Heart left ventricle (tissue), 16 donors: ENCODE measurements around the gene GAS2L2. TPM values are rescaled to one million over a fixed set of nuclear protein-coding genes. Genes with fewer than 3 reads are reported as not detected.

Experiments
- ATAC-seq, 4 donors: fragments of 200-7000 bp; cut with Tn5 transposase; one replicate each; pipeline ENCODE4 v1.9.1; 2020 to 2022; ENCODE audit warnings: moderate library complexity in 4 of 4, mild to moderate bottlenecking in 3 of 4, moderate number of reproducible peaks in 1 of 4
- DNase-seq, 5 donors: peaks; one replicate each; pipeline ENCODE4 v3.0.0-alpha.2; 2020
- H3K27ac ChIP-seq, 12 donors: fragments of 200-600 bp; sonication (generic) in 4 of 12; one replicate each; pipeline versions ENCODE4 v1.5.0 to v1.8.0; 2016 to 2022; ENCODE audit warnings: mild to moderate bottlenecking in 2 of 12
- H3K27me3 ChIP-seq, 9 donors: fragments of 200-600 bp; sonication (generic) in 2 of 9; one replicate each; pipeline versions ENCODE4 v1.5.1 to v1.8.0; 2016 to 2022; ENCODE audit warnings: mild to moderate bottlenecking in 3 of 9
- H3K36me3 ChIP-seq, 9 donors: fragments of 200-600 bp; sonication (generic) in 2 of 9; one replicate each; pipeline versions ENCODE4 v1.5.0 to v1.8.0; 2018 to 2022; ENCODE audit warnings: mild to moderate bottlenecking in 2 of 9
- H3K4me1 ChIP-seq, 12 donors: fragments of 200-600 bp; sonication (generic) in 4 of 12; one replicate each; pipeline versions ENCODE4 v1.5.0 to v1.8.0; 2016 to 2022; ENCODE audit warnings: mild to moderate bottlenecking in 3 of 12
- H3K4me3 ChIP-seq, 12 donors: fragments of 200-600 bp; sonication (generic) in 4 of 12; one replicate each; pipeline versions ENCODE4 v1.5.0 to v1.8.0; 2017 to 2022; ENCODE audit warnings: mild to moderate bottlenecking in 9 of 12, moderate library complexity in 4 of 12
- H3K9me3 ChIP-seq, 12 donors: fragments of 200-600 bp; sonication (generic) in 4 of 12; one replicate each; pipeline versions ENCODE4 v1.5.0 to v1.8.0; 2016 to 2022; ENCODE audit warnings: mild to moderate bottlenecking in 1 of 12
- POLR2A ChIP-seq, 2 donors: fragments of 450-650 bp; IDR thresholded peaks; one replicate each; pipeline ENCODE4 v1.6.1; 2017; ENCODE audit warnings: antibody characterized with exemption in 2 of 2, mild to moderate bottlenecking in 2 of 2, moderate library complexity in 2 of 2
- WGBS, 4 donors: extraction: QIAGEN DNeasy Blood & Tissue Kit in 2 of 4; methylation state at CpG; one replicate each; pipeline versions ENCODE4 v1.1.5 to v1.1.7; 2013 to 2018; 5-methylcytosine and 5-hydroxymethylcytosine counted together
- intact Hi-C, 10 donors: fragments of 100-400 bp; cut with DNase I; formaldehyde crosslinking; loops; one replicate each; pipeline versions ENCODE4 v1.11.1 to v1.14.2; 2022
- polyA plus RNA-seq, 2 donors: library from polyadenylated mRNA; stranded (reverse); fragments of 200-250 nt; gene quantifications; one replicate each; pipeline ENCODE4 v1.2.3, GENCODE V29; 2013
- total RNA-seq, 9 donors: library from RNA; depleted of rRNA in 2 of 9; stranded (reverse); fragments of >200 nt in 2 of 9; fragmentation: NEBNext Ultra II Directional in 3 of 9; extraction: Animal tissue kit (Norgen Biotek cat#: 25700) in 3 of 9; gene quantifications; one replicate each; pipeline versions ENCODE4 v1.1.0 to v1.2.4, GENCODE V29; 2016 to 2023
- TF ChIP-seq, protein P1 (sequence below), 12 donors: fragments of 200-600 bp; sonication (generic) in 4 of 12; IDR thresholded peaks; one replicate each; pipeline versions ENCODE4 v1.5.0 to v1.8.0; 2018 to 2022; ENCODE audit warnings: antibody characterized with exemption in 12 of 12, mild to moderate bottlenecking in 5 of 12
- donor health status: ischemic (EF 13 %, LVEDD 7.1; RV severe dilation, severe dysfunction).
- donor health status: healthy with polysubstance abuse.
- donor health status: DM: no; HTN: yes; CAD: no.
- donor health status: DM: no; HTN: no; CAD: no.
- donor health status: ischemic (EF 25% LVEDD 6.9; RV normal size, moderate dysfunction).
- donor health status: ischemic (EF 25% LVEDD 5.7; RV mildly dilated, moderate dysfunction).
- donor health status: healthy.
- donor health status: DM: yes; HTN: yes; CAD: no.
- donor health status: ischemic (EF 35%, LVEDD 5.7; RV mildly dilated, moderate dysfunction).
- donor health status: nonischemic (EF 11% LVEDD 7.7; RV severe dilation, severe dysfunction).
- donor health status: DM: yes; HTN: yes; CAD: no.
- donor health status: PGD.
- donor health status: ischemic (EF 29% LVEDD 5.4; RV normal size, mild dysfunction).
- donor health status: nonischemic (EF 23%, LVEDD 6.1; RV moderate dilation, normal function).

GAS2L2 gene
- total and polyA plus RNA-seq, 11 donors: 0.06 to 0.28 (median 0.11) TPM; not detected in 6

DNA sequence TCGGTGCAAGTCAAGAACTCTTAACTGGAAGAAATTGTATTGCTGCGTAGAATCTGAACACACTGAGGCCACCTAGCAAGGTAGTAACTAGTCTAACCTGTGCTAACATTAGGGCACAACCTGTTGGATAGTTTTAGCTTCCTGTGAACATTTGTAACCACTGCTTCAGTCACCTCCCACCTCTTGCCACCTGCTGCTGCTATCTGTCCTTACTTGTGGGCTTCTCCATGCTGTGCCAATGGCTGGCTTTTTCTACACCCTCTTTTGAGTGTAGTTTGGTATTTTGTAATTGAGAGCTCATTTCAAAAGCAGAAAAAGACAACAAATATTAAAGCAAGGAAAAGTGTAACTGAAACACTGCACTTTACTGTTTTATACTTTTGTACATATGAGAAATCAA is 29.3 kb downstream of the GAS2L2 start:
- H3K36me3 ChIP-seq: peaks cover 0 to 87% (median 50%) of the 10 kb centered on the region in 9 donors
- 95 to 98% (median 96%) methylated on average over 2 of the region's 2 CpGs for WGBS, 4 donors
- no peak overlapping the region for H3K27ac ChIP-seq
- H3K4me3 ChIP-seq: no peak overlapping the region
- peaks cover 0 to 22% (median 11%) of the 10 kb centered on the region in 12 donors for H3K4me1 ChIP-seq
- no peaks in the 10 kb centered on the region for H3K9me3 ChIP-seq
- TF ChIP-seq POLR2A (IDR thresholded peaks at IDR 0.05): no peak
- TF ChIP-seq, protein P1, sequence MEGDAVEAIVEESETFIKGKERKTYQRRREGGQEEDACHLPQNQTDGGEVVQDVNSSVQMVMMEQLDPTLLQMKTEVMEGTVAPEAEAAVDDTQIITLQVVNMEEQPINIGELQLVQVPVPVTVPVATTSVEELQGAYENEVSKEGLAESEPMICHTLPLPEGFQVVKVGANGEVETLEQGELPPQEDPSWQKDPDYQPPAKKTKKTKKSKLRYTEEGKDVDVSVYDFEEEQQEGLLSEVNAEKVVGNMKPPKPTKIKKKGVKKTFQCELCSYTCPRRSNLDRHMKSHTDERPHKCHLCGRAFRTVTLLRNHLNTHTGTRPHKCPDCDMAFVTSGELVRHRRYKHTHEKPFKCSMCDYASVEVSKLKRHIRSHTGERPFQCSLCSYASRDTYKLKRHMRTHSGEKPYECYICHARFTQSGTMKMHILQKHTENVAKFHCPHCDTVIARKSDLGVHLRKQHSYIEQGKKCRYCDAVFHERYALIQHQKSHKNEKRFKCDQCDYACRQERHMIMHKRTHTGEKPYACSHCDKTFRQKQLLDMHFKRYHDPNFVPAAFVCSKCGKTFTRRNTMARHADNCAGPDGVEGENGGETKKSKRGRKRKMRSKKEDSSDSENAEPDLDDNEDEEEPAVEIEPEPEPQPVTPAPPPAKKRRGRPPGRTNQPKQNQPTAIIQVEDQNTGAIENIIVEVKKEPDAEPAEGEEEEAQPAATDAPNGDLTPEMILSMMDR (IDR thresholded peaks at IDR 0.05): no peak
- ATAC-seq: no peak
- intact Hi-C loops: no loop called here
- no peaks in the 10 kb centered on the region for H3K27me3 ChIP-seq
- no peak for DNase-seq

DNA sequence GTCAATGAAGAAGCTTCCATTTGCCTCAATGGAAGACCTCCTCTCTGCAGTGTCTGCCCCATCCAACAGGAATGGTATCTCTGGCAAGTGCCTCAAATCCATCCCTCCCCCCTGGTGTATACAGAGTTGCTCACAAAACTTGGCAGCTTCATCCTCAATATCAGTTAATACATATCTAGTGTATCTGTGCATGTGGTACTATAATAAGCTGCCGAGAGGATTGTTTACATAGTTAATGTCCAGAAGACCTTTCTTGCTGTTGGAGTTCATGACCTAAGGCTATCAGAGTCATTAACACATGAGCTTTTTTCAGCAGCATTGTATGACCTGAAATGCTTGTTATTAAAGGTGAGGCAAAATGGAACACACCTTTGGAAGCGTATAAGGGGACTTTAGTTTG is 35.6 kb downstream of the GAS2L2 start:
- intact Hi-C loops: no loop called here
- peak; percentile 2 to 23 (median 10) for ATAC-seq
- no peak for TF ChIP-seq POLR2A (IDR thresholded peaks at IDR 0.05)
- TF ChIP-seq, protein P1 (IDR thresholded peaks at IDR 0.05): no peak
- peaks cover 0 to 91% (median 47%) of the 10 kb centered on the region in 9 donors for H3K36me3 ChIP-seq
- no peak overlapping the region for H3K4me3 ChIP-seq
- no peak for DNase-seq
- no peaks in the 10 kb centered on the region for H3K9me3 ChIP-seq
- peaks cover 3 to 52% (median 30%) of the 10 kb centered on the region in 12 donors for H3K4me1 ChIP-seq
- H3K27ac ChIP-seq: peak overlapping the region; percentile 22 to 90 (median 72)
- WGBS, 4 donors: 48 to 56% (median 53%) methylated on average over 2 of the region's 2 CpGs
- no peaks in the 10 kb centered on the region for H3K27me3 ChIP-seq

DNA sequence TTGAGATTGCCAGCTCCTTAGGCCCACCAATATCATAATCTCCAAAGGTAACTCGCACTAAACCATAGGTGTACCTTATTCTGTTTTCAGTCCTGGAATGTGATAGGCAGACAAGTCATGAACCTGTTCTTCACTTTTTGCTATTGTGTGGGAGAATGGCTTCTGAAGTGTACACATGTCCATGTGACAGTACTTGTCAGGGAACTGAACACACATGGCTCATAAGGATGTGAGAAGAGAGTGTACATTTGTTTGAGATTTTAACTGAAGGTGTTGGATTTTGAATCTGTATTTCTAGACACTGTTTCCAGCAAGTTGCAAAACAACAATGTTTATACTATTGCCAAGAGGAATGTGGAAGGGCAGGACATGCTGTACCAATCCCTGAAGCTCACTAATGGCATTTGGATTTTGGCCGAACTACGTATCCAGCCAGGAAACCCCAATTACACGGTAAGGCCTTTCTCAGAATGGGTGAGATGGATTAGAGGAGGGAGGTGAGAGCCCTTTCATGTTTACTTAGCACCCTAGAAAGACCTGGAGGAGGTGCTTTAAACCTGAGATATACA is 36.1 kb downstream of the GAS2L2 start:
- peak; percentile 48 to 79 (median 62) for ATAC-seq
- WGBS, 4 donors: 53 to 71% (median 65%) methylated on average over 4 of the region's 4 CpGs
- intact Hi-C loops: no loop called here
- peaks cover 0 to 89% (median 44%) of the 10 kb centered on the region in 9 donors for H3K36me3 ChIP-seq
- no peaks in the 10 kb centered on the region for H3K27me3 ChIP-seq
- TF ChIP-seq POLR2A (IDR thresholded peaks at IDR 0.05): no peak
- TF ChIP-seq, protein P1 (IDR thresholded peaks at IDR 0.05): no peak
- no peak overlapping the region for H3K4me3 ChIP-seq
- peak overlapping the region; percentile 22 to 90 (median 72) for H3K27ac ChIP-seq
- DNase-seq: no peak
- H3K4me1 ChIP-seq: peaks cover 3 to 55% (median 31%) of the 10 kb centered on the region in 12 donors
- H3K9me3 ChIP-seq: no peaks in the 10 kb centered on the region

DNA sequence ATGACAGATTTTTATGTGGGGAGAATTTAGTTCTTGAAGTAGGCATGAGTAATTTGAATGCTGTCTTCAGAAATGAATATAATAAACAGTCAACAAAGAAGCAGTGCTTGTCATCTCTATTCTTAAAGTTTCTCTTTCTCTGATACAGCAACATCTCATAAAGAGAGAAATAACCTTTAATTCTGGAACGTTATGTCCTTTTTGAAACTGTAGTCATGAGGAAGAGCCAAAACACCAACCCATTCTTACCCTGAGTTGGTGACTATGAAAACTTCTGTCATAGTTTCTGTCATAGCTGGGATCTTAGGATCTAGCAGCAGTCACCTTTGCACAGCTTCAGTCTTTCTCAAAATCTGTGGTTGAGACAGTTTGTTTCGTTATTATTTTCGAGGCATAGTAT is 36.9 kb downstream of the GAS2L2 start:
- H3K4me1 ChIP-seq: peaks cover 3 to 57% (median 31%) of the 10 kb centered on the region in 12 donors
- peak overlapping the region in 10 of 12 donors; percentile 37 to 90 (median 80) for H3K27ac ChIP-seq
- H3K36me3 ChIP-seq: peaks cover 0 to 89% (median 46%) of the 10 kb centered on the region in 9 donors
- no peak overlapping the region for H3K4me3 ChIP-seq
- no peak for DNase-seq
- TF ChIP-seq, protein P1 (IDR thresholded peaks at IDR 0.05): no peak
- no peak for TF ChIP-seq POLR2A (IDR thresholded peaks at IDR 0.05)
- intact Hi-C loops: no loop called here
- ATAC-seq: no peak
- no peaks in the 10 kb centered on the region for H3K27me3 ChIP-seq
- no peaks in the 10 kb centered on the region for H3K9me3 ChIP-seq
- 85 to 92% (median 90%) methylated on average over 3 of the region's 3 CpGs for WGBS, 4 donors
